Activated CD4-positive, alpha-beta T cell treated with anti-CD3 and anti-CD28 coated beads, Interleukin-2, amount 50 U/mL, for 4 hours (primary cell): ENCODE measurements around the gene USP21.

ENCODE experiments used
- DNase-seq, 2 experiments: peaks; one replicate each; pipeline ENCODE4 v3.0.0-alpha.2; 2020

Gene USP21

DNA sequence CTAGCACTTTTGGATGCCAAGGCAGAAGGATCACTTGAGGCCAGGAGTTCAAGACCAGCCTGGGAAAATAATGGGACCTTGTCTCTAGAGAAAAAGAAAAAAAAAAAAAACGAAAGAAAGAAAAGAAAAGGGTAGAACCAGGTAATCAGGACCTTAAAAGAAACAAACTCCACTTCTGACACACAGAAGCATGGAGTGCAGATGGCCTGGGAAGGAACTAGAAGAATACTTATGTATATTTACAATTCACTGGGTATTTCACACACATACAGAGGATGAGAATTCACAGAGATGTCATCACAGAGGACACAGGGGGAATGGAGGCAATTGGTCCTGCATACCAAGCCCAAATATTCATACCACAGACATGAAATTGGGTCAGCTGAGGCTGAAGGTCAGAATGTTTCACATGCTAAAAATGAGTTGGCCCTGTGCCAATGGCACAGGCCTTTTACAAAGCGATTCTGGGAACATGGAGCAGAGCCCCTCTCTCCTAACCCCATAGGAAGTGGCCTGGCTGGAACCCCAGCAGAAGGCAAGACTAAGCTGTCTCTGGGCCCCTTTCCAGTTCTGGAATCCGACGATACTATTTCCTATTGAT is 13.6 kb downstream of the USP21 start:
- no peak for DNase-seq

DNA sequence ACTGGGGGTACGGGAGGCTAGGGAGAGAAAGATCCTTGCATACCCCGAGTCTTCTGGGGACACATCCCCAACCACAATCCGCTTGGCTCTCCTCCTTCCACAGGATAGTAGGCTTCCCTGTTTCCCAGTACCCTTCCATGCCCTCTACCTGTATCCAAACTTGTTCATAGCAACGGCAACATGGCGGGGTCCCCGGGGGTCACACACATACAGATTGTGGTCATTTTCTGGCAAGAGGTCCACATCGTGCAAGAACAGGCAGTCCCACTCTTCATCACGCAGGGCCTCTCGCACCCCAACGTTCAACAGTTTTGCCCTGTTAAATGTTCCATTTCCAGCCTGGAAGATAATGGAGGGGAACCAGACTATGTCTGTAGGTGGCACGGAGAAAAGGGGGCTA is 14.4 kb downstream of the USP21 start:
- no peak for DNase-seq

DNA sequence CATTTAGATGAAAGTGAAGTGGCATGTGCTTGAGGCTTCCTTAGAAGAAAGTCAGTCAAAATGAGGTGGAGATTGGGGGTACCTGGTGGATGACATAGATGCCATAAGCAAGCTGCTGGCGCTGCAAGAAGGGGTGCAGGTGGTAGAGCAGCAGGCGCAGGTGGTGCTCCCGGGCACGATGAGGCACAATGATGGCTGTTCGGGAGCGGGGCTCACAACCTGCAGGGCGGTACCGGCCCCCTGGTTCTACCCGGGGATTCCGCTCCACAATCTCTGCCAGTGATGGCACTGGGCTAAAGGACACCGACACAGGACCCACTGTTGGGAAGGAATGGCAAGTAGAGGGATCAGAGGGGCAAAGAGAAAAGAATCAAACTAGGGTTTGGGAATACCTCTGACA is 15.6 kb downstream of the USP21 start:
- no peak for DNase-seq

DNA sequence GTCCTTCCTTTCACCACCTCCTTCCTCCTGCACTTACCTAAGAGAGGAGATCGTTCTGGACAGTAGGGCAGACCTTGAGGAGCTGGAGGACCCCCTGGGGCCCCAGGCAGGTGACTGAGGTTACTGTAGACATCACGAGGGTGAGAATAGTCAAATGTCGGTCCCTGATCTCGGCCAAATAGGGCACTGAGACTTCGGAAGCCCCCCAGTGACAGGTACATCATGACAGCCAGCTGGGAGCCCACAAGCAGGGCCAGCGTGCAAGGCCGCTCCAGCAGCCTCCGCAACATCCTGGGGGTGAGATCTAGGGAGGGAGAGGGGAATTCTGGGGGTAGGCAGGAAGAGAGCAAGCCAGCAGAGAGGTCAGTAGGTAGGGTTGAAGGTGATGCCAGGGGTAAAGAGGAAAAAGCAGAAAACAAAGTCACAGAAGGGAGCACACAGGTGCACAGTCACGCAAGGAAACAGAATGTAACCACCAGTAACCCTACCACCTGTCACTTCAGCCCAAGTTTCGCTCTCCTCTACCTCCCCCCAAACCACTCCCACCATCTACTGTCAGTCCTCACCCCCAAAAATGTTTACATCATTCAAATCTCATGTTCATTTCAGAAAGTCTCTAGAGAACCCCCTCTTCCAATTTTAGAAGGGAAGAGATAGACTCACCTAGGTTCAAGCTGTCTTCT is 16.6 kb downstream of the USP21 start:
- no peak for DNase-seq

DNA sequence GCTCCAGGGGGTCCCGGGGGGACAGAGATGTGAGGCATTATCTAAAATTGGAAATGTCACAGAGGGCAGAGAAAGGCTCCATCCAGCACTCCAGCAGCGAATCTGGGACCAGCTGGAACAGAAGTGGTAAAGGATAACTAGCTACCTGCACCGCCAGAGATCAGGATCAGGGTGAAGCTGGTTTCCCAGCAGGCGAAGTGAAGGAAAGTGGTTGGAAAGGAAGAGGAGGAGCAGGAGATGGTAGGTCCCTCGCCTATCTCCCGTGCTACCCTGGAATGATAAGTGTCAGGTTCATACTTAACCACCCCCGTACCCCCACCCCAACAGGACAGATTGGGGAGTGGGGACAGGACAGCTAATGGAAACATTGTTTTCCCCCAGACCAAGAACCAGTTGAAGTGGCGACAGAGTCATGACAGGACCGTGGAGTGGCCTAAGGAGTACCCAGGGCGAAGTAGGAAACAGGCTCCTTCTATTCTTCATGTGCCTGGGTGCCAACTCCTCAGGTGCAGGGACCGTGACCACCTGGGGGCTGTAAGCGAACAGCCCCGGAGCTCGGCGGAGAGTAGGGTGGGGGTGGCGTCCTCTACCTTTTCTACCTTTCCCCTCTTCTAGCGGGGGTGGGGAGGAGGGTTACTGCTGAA is 17.3 kb downstream of the USP21 start:
- no peak for DNase-seq

DNA sequence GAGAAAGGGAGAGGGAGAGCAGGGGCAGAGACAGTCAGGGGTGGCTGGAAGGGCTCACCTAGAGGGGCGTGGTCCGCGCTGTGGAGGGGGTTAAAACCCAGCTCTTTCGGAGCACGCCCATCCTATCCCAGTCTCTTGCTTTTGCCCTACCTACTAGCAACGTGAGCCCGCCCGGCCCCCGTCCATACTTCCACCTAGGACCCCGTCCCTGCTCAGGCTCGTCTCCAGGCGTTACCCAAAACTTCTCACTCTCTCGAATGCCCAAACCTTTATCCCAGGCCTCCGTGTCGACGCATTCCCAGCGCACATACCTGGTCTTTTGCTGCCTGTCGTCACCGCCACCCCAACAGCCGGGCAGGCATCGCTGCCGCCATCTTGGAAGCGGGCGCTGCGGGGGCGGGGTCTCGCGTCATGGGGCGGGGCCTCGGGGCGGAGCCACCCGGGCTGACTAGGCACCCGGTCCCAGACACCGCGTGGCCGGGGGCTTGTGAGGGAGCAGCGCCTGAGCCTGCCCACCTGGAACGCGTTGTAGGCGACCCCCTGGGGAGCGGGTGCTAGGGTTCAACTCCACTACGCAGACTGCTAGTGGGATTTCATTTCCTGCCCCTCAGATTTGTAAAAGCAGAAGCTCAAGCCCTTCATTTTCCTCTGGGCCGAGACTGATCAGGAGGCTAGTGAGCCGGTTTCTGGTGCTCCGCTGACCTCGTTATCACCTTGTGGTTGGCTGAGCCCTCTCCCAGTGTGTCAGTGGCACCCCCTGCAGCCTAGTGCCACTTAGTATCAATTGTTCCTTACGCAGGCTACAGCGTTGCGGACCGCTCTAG is 18.0 kb downstream of the USP21 start, which contains the start of gene B4GALT3:
B4GALT3 (minus strand) TSS at position 396 of the 824 bp plus-strand sequence. CDS start 1,447 bp downstream, outside the sequence.
- peak; percentile 95 to 97 for DNase-seq

DNA sequence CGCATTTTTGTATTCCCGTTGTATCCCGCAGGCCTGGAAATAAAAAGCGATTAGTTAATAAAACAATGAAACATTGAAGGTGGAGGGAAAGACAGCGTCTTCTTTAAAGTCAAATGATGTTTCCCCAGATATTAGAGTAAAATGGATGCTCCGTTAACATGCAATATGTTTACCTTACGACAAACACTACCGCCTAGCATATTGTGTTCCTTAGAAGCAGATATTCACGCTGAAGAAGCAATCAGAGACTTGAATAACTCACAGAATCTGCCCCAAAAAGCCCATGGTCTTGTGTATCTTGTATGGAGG is 18.6 kb downstream of the USP21 start:
- DNase-seq, result no peak

DNA sequence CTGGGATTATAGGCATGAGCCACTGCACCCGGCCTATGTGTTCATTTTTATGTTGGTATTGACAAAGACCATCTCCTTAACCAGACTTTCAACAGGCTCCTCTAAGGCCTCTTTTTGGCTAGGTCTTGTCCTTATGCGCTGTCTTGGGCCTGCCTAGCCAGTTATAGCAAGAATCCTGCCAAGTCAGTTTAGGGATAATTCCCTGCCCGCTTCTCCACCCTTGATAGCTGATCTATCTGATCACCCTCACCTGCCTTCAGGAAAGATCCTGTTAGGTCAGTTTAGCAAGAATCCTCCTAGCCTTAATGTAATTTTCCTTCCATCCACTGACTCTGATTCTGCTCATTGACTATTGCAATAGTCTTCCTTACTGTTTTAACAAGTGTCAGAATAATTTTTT is 20.4 kb downstream of the USP21 start:
- no peak for DNase-seq

DNA sequence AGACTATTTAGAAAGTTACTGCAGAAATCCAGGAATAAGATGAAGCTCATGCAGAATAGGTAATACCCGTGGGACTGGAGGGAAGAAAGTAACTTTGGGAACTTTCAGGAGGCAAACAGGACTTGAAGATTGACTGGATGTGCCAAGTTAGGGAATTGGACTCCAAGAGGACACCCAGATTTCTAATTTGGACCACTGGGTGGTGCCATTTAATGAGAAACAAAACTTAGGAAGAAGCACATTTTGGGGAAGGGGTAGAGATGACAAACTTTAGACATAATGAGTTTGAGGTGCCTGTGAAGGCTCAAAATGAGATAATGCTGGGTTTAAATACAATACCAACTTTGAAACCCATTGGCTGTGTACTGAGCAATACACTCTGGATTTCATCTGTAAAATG is 21.3 kb downstream of the USP21 start:
- no peak for DNase-seq

DNA sequence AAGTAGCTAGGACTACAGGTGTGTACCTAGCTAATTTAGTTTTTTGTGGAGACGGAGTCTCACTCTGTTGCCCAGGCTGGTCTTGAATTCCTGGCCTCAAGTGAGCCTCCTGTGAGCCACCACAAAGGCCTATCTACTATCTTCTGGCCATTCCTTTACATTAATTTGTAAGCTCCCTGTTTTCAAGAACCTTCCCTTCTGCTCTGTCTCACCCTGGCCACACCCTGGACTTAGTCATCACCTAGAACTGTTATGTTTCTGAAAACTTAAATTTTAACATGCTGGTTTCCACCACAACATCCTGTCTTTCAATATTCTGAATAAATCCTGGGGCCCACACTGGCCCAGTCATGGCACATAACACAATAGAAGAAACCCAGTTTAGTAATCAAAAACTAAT is 22.9 kb downstream of the USP21 start:
- peak; percentile 53 to 54 for DNase-seq

DNA sequence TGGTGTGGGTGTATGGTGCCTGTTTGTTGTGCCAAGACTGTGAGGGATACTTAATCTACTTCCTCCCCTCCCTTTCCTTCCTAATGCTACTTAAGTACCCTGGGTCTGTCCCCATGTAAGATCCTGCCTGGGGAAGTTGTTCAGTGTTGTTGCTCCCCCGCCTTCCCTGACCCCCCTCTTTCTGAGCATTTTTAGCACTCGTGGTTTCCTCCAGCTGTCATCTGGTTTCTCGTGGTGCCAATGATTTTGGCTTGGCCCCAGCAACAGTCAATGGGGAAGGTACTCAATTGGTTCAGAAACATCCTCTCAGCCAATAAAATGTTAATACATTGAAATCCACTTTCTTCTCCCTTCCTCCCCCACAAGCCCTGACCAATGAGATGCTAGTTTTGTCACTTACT is 26.0 kb downstream of the USP21 start:
- DNase-seq, result peak; percentile 52 to 60

DNA sequence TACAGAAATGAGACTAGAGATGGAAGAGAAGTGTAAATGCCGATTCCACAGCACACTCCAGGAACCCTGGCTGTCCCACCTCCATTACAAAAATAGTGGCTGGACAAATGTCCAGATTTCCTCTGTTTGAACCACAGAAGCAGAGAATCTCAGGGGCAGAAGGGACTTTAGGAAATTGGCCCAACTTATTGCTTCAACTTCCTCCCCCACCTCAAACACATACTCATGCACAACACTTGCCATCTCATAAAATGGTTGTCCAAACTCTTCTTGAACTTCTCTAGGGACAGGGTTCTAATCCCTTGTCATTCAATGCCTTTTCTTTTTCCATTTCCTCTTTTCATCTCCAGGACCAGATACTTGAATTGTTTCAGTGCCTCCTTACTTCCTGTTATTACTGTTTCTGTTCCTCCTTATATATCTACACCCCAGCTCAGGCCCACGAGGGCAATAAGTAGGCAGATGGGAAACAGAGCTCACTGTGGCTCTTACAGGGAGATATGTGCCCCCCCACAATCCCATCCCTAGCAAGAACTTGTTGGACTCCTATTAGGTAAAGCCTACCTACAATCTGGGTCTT is 26.5 kb downstream of the USP21 start:
- no peak for DNase-seq

DNA sequence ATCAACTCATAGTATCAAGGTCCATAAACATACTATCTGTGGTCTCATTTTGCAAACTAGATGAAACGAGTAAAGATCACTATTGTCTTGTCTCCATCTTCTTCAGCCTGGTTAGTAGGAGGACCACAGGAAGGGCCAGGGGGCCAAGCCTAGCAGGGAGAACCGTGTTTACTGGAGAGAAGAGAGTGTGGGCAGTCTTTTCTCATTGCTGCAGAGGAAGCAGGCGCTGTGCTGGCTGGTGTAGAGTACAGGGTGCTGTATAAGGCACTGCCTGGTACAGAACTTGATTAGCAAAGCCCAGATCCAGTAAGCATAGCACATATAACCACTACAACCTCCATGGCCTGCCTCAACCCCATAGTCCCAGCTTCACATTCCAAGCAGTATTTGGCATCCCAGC is 28.0 kb downstream of the USP21 start:
- no peak for DNase-seq

DNA sequence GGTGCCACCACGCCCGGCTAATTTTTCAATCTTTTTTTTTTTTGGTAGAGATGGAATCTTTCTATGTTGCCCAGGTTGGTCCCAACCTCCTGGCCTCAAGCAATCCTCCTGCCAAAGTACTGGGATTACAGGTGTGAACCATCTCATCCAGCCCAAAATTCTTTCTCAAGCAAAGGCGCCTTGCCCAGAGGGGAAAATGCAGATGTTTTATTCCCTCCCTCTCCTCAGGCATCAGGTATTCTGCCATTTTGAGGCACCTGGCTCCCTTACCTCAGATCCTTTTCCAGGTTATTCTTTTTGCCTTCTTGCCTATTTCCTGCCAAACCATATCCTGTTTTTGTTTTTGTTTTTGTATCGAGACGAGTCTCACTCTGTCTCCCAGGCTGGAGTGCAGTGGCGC is 29.1 kb downstream of the USP21 start:
- DNase-seq, result no peak

DNA sequence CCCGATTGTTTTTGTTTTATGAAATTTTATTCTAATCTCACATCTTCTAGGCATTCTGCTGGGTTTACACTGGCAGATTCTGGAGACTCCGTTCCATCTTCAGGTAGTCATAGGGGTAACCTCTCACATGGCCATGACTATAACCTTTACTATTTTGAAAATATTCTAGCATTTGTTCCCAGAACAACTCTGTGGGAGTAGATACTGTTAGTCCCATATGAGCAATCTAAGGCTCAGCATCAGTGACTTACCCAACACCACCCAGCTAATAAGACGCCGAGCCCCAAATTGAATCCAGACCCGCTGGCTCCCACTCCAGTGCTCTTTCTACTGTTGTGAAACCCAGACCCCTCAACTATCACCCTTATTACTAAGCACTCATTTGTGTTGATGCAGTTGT is 29.7 kb downstream of the USP21 start:
- DNase-seq, result no peak

DNA sequence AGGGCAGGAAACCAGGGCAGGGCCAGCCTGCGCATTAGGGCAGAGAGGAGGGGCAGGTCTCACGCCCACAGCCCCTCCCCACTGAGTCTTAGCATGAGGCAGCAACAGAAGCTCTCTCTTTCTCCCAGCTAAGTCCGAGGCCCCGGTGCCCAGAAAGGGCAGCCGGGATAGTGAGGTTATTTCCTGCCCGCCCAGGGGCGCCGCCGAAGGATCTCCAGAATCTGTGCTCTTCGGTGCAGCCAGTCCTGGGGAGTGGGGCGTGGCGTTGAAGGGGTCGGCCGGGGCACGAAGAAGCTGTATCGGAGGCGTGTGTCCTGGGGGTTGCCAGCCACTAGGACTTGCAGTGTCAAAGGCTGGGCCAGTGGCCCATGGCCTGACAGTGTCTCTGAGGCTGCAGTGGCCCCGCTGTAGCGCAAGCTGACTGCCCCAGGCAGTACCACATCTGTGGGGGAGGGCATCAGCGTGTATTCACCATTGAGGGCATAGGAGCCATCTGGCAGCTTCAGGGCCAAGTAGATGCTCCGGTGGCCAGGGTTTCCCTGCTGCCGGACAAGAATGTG is 31.7 kb downstream of the USP21 start:
- DNase-seq, result no peak

DNA sequence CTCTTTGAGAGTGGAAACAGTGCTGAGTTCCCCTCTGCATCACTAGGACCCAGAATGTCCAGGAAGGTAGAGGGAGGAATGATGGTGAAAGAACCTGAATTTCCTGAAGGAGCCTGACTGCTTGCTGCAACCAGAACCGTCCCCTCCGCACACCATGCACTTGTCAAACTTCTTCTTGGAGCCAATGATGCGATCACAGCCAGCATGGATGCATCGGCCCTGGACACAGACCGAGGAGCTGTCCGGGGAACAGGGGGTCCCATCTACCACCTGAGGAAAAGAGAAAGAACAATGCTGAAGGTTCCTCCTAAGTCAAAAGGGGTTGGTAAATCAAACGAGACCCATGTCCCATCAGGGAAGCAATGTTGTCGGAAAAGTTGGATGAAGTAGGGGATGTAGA is 32.7 kb downstream of the USP21 start:
- no peak for DNase-seq

DNA sequence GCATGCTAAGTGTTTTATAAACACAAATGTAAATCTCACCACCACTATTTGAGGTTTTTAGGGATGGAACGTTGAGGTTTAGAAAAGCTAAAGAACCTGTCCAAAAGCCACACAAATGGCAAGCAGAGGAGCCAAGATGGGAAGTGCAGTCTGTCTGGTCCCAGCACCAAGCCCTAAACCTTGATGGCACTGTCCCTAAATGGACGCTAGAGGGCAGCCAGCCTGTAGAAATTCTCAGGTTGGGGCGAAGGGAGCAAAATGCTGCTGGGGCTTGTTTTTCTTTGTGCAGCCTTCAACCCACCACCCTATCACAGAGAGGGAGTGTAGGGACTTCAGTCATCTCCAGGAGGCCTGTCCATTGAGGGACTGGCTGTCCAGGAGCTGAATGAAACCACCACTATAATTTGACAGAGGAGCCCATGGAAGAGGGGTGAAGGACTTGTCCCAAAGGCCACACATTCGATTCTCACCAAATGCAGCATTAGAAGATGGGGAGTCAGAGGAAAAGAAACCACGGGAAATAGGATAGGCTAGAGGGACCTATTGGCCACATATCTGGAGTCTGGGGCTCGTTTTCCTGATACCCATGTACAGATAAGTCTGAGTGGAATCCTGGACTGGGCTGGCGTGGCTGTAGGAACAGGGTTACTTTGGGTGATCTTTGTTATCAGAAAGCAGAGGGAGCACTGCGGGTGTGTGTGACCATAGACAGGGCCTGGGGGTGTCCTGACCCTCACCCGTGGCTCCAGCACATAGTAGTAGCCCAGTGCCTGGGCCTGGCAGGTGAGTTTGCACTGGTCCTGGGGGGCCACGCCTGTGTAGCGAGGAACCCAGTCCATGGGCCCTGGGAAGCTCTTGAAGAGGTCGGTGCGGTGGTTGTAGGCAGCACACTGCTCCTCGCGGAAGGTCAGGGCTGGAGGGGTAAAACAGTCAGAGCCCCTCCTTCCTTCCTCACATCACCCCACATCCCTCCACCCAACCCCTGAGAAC is 33.5 kb downstream of the USP21 start:
- peak; percentile 53 to 58 for DNase-seq

DNA sequence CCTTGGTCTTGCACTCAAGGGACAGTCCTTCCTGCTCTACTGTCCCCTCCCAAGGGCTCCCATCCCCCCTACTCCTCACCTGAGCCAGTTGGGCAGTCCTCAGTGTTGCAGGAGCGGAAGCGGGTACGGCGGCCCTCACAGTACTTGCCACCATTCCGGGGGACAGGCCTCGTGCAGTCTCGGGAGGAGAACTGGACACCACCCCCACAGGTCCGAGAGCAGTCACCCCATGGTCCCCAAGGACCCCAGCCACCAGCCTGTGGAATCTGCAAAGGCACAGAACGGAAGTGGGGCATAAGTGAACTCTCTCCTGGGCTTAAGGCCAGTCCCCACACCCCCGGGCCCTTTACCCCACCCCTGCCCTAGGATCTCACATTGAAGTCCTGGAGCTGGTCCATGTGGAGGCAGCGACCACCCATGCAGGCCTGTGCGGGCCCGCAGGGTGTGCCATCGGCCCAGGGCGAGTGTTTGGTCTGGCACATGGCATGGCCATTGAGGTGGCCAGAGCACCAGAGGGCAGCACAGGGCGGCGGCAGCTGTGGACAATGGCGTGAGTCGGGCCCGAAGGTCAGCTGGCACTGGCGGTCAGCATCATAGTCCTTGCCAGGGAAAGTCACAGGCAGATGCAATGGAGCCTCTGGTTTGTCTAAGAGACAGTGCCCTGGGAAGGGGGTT is 34.4 kb downstream of the USP21 start:
- DNase-seq, result no peak

DNA sequence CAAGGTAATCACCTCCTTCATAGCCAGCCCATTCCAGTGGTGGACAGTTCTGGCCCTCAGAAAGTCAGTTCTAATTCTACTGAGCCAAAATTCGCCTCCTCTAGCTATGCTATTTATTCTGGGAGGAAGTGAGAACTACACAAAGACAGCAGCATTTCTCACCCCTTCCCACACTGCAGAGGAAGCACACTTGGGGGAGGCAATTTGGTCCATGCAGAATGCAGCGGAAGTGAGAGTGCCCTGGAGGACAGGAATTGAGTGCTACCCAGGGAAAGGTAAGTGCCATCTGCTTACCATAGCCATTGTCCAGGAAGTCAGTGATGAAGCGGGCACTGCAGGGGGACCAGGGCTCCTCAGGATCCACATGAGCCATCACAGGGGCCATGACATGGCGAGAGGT is 35.9 kb downstream of the USP21 start:
- no peak for DNase-seq

DNA sequence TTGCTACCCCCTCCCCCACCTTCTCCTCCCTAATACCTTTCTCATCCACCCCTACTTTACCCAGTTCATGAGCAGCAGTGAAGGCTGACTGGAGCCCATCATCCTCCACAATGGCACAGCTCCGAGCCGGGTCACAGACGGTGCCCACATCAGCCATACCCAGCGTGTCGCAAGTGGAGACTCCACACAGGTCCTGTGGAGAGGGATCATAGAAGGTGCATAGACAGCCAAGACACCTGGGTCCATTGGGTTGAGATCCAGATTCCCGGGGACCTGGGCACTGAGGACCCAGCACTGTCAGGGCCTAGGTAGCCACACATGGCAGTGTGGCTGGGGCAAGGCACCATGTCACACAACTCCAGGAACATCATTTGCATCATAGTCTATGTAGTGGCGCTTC is 36.8 kb downstream of the USP21 start:
- DNase-seq, result no peak
